PFSK-1 (cell line): Measurements from ENCODE around the gene CABP4.

Source experiments
- POLR2AphosphoS5 ChIP-seq: IDR thresholded peaks from 2 replicates; pipeline ENCODE4 v1.6.1; 2012; ENCODE audit warnings: low read depth, mild to moderate bottlenecking, control low read depth, low read length, moderate library complexity
- SIN3A ChIP-seq: IDR thresholded peaks from 2 replicates; pipeline ENCODE4 v1.6.1; 2012; ENCODE audit warnings: mild to moderate bottlenecking, low read length, moderate library complexity, borderline replicate concordance; ENCODE audit not compliant: insufficient read depth
- TAF1 ChIP-seq: IDR thresholded peaks from 2 replicates; pipeline ENCODE4 v1.6.1; 2012; ENCODE audit warnings: low read length, control low read depth, borderline replicate concordance; ENCODE audit not compliant: insufficient read depth
- TF ChIP-seq, protein P1 (sequence below), 2 experiments: IDR thresholded peaks; 2 replicates each; pipeline versions ENCODE4 v1.6.1 to v1.8.0; 2011 to 2012; ENCODE audit warnings: low read depth in 2 of 2, low read length in 2 of 2, control low read depth in 1 of 2, inconsistent platforms in 1 of 2, mild to moderate bottlenecking in 1 of 2, moderate library complexity in 1 of 2; ENCODE audit not compliant: insufficient read depth in 1 of 2

GRCh38 chr11:67458266-67458665, 3.1 kb downstream of the CABP4 start:
- TF ChIP-seq SIN3A (no peak), TAF1 (no peak), POLR2AphosphoS5 (no peak)
- TF ChIP-seq, protein P1, sequence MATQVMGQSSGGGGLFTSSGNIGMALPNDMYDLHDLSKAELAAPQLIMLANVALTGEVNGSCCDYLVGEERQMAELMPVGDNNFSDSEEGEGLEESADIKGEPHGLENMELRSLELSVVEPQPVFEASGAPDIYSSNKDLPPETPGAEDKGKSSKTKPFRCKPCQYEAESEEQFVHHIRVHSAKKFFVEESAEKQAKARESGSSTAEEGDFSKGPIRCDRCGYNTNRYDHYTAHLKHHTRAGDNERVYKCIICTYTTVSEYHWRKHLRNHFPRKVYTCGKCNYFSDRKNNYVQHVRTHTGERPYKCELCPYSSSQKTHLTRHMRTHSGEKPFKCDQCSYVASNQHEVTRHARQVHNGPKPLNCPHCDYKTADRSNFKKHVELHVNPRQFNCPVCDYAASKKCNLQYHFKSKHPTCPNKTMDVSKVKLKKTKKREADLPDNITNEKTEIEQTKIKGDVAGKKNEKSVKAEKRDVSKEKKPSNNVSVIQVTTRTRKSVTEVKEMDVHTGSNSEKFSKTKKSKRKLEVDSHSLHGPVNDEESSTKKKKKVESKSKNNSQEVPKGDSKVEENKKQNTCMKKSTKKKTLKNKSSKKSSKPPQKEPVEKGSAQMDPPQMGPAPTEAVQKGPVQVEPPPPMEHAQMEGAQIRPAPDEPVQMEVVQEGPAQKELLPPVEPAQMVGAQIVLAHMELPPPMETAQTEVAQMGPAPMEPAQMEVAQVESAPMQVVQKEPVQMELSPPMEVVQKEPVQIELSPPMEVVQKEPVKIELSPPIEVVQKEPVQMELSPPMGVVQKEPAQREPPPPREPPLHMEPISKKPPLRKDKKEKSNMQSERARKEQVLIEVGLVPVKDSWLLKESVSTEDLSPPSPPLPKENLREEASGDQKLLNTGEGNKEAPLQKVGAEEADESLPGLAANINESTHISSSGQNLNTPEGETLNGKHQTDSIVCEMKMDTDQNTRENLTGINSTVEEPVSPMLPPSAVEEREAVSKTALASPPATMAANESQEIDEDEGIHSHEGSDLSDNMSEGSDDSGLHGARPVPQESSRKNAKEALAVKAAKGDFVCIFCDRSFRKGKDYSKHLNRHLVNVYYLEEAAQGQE (IDR thresholded peaks at IDR 0.05; ENCODE audit: insufficient read depth in 1 of 2, low read depth in 2 of 2, low read length in 2 of 2), result no peak
